WERI-Rb-1 (cell line): ENCODE data around the gene C13orf42.

Source experiments
- DNase-seq: peaks from one replicate; pipeline ENCODE4 v3.0.0-alpha.2; 2020
- H3K27ac ChIP-seq: fragments of 250-450 bp; sonication (Bioruptor Pico); 2 replicates; pipeline ENCODE4 v1.5.1; 2020; ENCODE audit warnings: mild to moderate bottlenecking, moderate library complexity
- H3K27me3 ChIP-seq: fragments of 250-450 bp; sonication (Bioruptor Pico); 2 replicates; pipeline ENCODE4 v1.5.1; 2021; ENCODE audit warnings: mild to moderate bottlenecking, low read depth, moderate library complexity; ENCODE audit not compliant: insufficient read depth, severe bottlenecking
- H3K36me3 ChIP-seq: fragments of 250-450 bp; sonication (Bioruptor Pico); 2 replicates; pipeline ENCODE4 v1.5.1; 2020; ENCODE audit warnings: mild to moderate bottlenecking, moderate library complexity
- H3K4me3 ChIP-seq: 2 replicates; pipeline ENCODE4 v1.5.1; 2011; ENCODE audit warnings: low read depth, mild to moderate bottlenecking, control low read depth, low read length
- H3K9me3 ChIP-seq: fragments of 250-450 bp; sonication (Bioruptor Pico); 2 replicates; pipeline ENCODE4 v1.5.1; 2021; ENCODE audit warnings: mild to moderate bottlenecking, moderate library complexity; ENCODE audit not compliant: severe bottlenecking
- TF ChIP-seq, protein P1 (sequence below): IDR thresholded peaks from 2 replicates; pipeline ENCODE4 v1.5.1; 2011; ENCODE audit warnings: low read depth, mild to moderate bottlenecking, control low read depth, inconsistent platforms, low read length

C13orf42 gene

DNA sequence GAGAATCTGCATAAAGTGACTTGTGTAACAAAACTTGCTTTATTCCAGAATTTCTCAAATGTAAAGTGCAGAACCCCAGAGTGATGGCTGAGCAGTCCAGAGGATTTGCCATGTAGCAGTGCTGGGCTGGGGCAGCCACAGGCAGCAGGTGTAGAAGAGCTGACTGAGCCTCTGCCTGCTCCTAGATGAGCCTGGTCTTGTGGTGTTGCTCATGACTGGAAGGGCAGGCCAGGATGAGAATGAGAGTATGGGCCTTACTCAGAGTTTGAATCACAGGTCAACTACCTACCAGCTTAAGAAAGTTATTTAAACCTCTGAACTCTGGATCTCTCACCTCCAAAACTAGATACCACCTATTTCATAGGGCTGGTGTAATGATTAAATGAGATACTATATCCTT is 2.9 kb upstream of the C13orf42 start:
- Histone ChIP-seq H3K27me3 (no peaks in the 10 kb centered on the region), H3K36me3 (no peaks in the 10 kb centered on the region), H3K4me3 (no peak overlapping the region), H3K27ac (no peak overlapping the region), H3K9me3 (no peaks in the 10 kb centered on the region)
- no peak for DNase-seq
- TF ChIP-seq, protein P1, sequence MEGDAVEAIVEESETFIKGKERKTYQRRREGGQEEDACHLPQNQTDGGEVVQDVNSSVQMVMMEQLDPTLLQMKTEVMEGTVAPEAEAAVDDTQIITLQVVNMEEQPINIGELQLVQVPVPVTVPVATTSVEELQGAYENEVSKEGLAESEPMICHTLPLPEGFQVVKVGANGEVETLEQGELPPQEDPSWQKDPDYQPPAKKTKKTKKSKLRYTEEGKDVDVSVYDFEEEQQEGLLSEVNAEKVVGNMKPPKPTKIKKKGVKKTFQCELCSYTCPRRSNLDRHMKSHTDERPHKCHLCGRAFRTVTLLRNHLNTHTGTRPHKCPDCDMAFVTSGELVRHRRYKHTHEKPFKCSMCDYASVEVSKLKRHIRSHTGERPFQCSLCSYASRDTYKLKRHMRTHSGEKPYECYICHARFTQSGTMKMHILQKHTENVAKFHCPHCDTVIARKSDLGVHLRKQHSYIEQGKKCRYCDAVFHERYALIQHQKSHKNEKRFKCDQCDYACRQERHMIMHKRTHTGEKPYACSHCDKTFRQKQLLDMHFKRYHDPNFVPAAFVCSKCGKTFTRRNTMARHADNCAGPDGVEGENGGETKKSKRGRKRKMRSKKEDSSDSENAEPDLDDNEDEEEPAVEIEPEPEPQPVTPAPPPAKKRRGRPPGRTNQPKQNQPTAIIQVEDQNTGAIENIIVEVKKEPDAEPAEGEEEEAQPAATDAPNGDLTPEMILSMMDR: no peak

DNA sequence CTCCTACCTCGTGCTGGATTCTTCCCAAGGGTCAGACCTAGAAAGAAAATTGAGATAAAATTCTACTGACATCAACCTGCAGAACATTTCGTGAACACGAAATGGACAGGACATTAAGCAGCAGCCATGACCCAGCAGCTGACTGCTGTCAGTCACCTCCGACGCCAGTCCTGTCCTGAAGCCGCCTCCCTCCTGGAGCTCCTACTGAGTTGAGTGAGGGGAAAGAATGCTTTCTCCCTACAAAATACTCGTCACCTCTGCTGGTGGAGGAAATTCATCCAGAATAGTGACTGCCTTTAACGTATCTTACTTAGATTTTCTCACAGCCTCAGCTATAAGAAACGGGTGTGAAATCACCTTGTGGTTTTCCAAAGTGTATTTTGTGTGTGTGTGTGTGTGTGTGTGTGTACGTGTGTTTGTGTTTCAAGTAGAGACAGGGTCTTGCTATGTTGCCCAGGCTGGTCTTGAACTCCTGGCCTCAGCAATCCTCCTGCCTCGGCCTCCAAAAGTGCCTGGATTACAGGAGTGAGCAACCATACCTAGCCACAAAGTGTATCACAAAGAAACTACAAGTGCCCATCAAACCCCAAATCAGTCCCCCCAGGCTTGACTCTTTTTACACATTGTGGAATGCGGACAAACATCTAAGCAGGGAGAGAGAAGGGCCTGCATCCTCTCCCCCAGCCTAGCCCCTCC is 2.3 kb upstream of the C13orf42 start:
- no peaks in the 10 kb centered on the region for H3K9me3 ChIP-seq
- no peaks in the 10 kb centered on the region for H3K27me3 ChIP-seq
- H3K4me3 ChIP-seq: no peak overlapping the region
- DNase-seq: no peak
- H3K27ac ChIP-seq: no peak overlapping the region
- H3K36me3 ChIP-seq: no peaks in the 10 kb centered on the region
- TF ChIP-seq, protein P1: no peak

GRCh38 chr13:51112771-51113170 is 1.7 kb upstream of the C13orf42 start:
- Histone ChIP-seq H3K36me3 (no peaks in the 10 kb centered on the region), H3K27ac (no peak overlapping the region), H3K4me3 (no peak overlapping the region), H3K27me3 (no peaks in the 10 kb centered on the region), H3K9me3 (no peaks in the 10 kb centered on the region)
- no peak for DNase-seq
- TF ChIP-seq, protein P1: no peak

DNA sequence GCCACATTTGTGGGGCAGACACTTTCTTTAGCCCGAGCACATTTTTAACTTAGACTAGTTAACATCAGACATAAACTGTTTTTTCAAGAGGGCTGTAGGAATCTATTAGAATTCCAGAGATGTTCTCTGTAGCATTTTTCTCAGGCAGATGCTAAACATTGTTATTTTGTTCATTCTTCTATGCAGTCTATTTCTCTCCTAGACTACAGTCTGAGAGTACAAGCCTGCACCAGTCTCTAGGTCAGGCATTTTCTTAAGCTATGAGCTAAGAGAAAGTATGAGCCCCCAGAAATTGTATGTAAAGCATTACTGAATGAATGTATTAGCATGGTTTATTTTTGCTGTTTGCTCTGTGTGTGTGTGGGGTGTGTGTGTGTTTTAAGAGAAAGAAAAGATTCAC is 923 bp upstream of the C13orf42 start:
- no peaks in the 10 kb centered on the region for H3K9me3 ChIP-seq
- no peaks in the 10 kb centered on the region for H3K36me3 ChIP-seq
- TF ChIP-seq, protein P1: no peak
- DNase-seq: no peak
- no peak overlapping the region for H3K27ac ChIP-seq
- H3K4me3 ChIP-seq: no peak overlapping the region
- no peaks in the 10 kb centered on the region for H3K27me3 ChIP-seq

- no peaks in the 10 kb centered on the region for H3K27me3 ChIP-seq
- H3K4me3 ChIP-seq: no peak overlapping the region
- no peak overlapping the region for H3K27ac ChIP-seq
- no peaks in the 10 kb centered on the region for H3K9me3 ChIP-seq
- DNase-seq: no peak
- no peaks in the 10 kb centered on the region for H3K36me3 ChIP-seq
- TF ChIP-seq, protein P1: no peak
Observed at GRCh38 chr13:51107996-51108395, 3.1 kb downstream of the C13orf42 start.

GRCh38 chr13:51105046-51105445 is 6.0 kb downstream of the C13orf42 start:
- no peak for DNase-seq
- no peak overlapping the region for H3K4me3 ChIP-seq
- H3K27me3 ChIP-seq: no peaks in the 10 kb centered on the region
- no peaks in the 10 kb centered on the region for H3K9me3 ChIP-seq
- H3K36me3 ChIP-seq: no peaks in the 10 kb centered on the region
- no peak overlapping the region for H3K27ac ChIP-seq
- TF ChIP-seq, protein P1: no peak
